Subcutaneous adipose tissue (tissue), 4 donors: ENCODE results near the gene GJB6. TPM values are rescaled to one million over a fixed set of nuclear protein-coding genes. Genes with fewer than 3 reads are reported as not detected.

Experiments
- CTCF ChIP-seq: fragments of 450-650 bp; IDR thresholded peaks from one replicate; pipeline ENCODE4 v1.5.1; 2016; ENCODE audit warnings: low read depth, mild to moderate bottlenecking, control low read depth, antibody characterized with exemption, moderate library complexity
- total RNA-seq, 4 donors: library from RNA; depleted of rRNA; stranded (reverse); fragments of >200 nt; gene quantifications; one replicate each; pipeline ENCODE4 v1.1.0, GENCODE V29; 2016

The GJB6 gene
- total RNA-seq, 4 donors from 2014 or later, result not detected

- TF ChIP-seq CTCF, result no peak
Observed at GRCh38 chr13:20182231-20182846, 49.8 kb downstream of the GJB6 start.

GRCh38 chr13:20181188-20181587 lies 50.9 kb downstream of the GJB6 start:
- TF ChIP-seq CTCF, result no peak

- no peak for TF ChIP-seq CTCF
Observed at GRCh38 chr13:20178156-20178555, 54.0 kb downstream of the GJB6 start.

GRCh38 chr13:20177049-20177831 lies 54.9 kb downstream of the GJB6 start:
- TF ChIP-seq CTCF, result no peak

- TF ChIP-seq CTCF, result no peak
Observed at GRCh38 chr13:20175907-20176652, 56.0 kb downstream of the GJB6 start.

- TF ChIP-seq CTCF, result no peak
Observed at GRCh38 chr13:20175406-20175794, 56.7 kb downstream of the GJB6 start.
